ENCODE results near the gene CCNG1. TPM values are rescaled to one million over a fixed set of nuclear protein-coding genes. Genes with fewer than 3 reads are reported as not detected.

The CCNG1 gene
- polyA plus RNA-seq, 3 donors, result 13.1 to 48.9 (median 46.0) TPM

DNA sequence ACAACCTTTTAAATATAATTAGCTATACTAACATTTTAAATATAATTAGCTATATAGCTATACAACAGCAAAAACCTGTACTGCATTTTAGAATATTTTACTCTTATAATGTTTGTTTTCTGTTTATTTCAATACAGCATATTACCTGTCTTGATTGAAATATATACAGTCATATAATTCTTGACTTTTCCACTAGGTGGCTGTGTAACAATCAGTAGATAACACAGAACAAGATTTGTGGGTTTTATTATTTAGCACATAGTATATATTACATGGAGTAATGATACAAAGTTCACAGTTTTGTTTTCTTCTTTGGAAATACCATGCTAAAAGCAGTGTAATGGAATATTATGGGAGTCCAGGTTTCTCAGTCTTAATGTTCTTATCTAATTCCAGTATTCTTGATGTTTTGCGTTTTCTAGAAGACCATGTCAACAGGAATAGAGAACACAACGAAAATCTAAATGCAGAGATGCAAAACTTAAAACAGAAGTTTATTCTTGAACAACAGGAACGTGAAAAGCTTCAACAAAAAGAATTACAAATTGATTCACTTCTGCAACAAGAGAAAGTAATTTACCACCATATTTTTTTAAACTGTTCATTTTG lies 36.3 kb downstream of the CCNG1 start:
- no peaks in the 10 kb centered on the region for H3K4me1 ChIP-seq (ENCODE audit: control insufficient read depth in 1 of 2, insufficient read depth in 2 of 2, low read length in 2 of 2)
- Mint-ChIP-seq H3K4me3 (no peak overlapping the region), H3K27me3 (ENCODE audit: low read depth in 3 of 3) (peaks cover 0 to 1% (median 0%) of the 10 kb centered on the region in 3 donors), H3K4me1 (peaks cover 4% of the 10 kb centered on the region), H3K27ac (no peak overlapping the region), H3K9me3 (no peaks in the 10 kb centered on the region), H3K36me3 (peaks cover 55 to 72% of the 10 kb centered on the region in 2 donors)
- TF ChIP-seq, protein P1, sequence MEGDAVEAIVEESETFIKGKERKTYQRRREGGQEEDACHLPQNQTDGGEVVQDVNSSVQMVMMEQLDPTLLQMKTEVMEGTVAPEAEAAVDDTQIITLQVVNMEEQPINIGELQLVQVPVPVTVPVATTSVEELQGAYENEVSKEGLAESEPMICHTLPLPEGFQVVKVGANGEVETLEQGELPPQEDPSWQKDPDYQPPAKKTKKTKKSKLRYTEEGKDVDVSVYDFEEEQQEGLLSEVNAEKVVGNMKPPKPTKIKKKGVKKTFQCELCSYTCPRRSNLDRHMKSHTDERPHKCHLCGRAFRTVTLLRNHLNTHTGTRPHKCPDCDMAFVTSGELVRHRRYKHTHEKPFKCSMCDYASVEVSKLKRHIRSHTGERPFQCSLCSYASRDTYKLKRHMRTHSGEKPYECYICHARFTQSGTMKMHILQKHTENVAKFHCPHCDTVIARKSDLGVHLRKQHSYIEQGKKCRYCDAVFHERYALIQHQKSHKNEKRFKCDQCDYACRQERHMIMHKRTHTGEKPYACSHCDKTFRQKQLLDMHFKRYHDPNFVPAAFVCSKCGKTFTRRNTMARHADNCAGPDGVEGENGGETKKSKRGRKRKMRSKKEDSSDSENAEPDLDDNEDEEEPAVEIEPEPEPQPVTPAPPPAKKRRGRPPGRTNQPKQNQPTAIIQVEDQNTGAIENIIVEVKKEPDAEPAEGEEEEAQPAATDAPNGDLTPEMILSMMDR (IDR thresholded peaks at IDR 0.05), result peak; percentile 61
- no peak overlapping the region for H2AFZ ChIP-seq (ENCODE audit: insufficient read depth, low read depth, low read length, poor library complexity, severe bottlenecking)
- no peaks in the 10 kb centered on the region for H3K79me2 ChIP-seq (ENCODE audit: insufficient read depth, low read length)
- no peak overlapping the region for H3K4me2 ChIP-seq (replicated peaks; ENCODE audit: extremely low read depth, low read length, poor library complexity, severe bottlenecking)
- DNase-seq, result no peak
- no peak overlapping the region for H3K9ac ChIP-seq (ENCODE audit: insufficient read depth, low read length, poor library complexity, severe bottlenecking)
- H4K20me1 ChIP-seq (ENCODE audit: insufficient read depth, low read length), result no peaks in the 10 kb centered on the region
- WGBS (ENCODE audit: insufficient coverage), result 83% methylated on average over 3 of the region's 3 CpGs
- intact Hi-C loops (cut with micrococcal nuclease), result no loop called here
- peaks cover 49 to 86% of the 10 kb centered on the region in 2 donors for H3K36me3 ChIP-seq (replicated peaks in 1 of 2; ENCODE audit: control insufficient read depth in 1 of 2, insufficient read depth in 2 of 2, low read length in 2 of 2)
- peak overlapping the region in 1 of 2 donors; percentile 49 for H3K27ac ChIP-seq (ENCODE audit: low read depth in 1 of 2, low read length in 2 of 2)
- H3K27me3 ChIP-seq (ENCODE audit: control insufficient read depth in 2 of 2, insufficient read depth in 2 of 2, low read length in 2 of 2), result no peaks in the 10 kb centered on the region
- H3K4me3 ChIP-seq (replicated peaks in 1 of 3; ENCODE audit: low read depth in 2 of 3, low read length in 3 of 3), result no peak overlapping the region
- no peaks in the 10 kb centered on the region for H3K9me3 ChIP-seq (replicated peaks in 1 of 2; ENCODE audit: control insufficient read depth in 1 of 2, insufficient read depth in 1 of 2, low read length in 2 of 2)

DNA sequence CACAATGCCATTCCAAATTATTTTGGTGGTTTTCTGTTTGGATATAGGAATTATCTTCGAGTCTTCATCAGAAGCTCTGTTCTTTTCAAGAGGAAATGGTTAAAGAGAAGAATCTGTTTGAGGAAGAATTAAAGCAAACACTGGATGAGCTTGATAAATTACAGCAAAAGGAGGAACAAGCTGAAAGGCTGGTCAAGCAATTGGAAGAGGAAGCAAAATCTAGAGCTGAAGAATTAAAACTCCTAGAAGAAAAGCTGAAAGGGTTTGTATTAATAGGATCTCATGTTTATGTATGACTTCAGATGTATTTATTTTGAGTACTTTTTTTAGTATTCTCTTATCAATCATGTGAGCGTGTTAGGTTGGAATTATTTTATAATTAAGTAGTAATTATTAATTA lies 38.0 kb downstream of the CCNG1 start:
- TF ChIP-seq, protein P1 (IDR thresholded peaks at IDR 0.05), result no peak
- H3K27me3 ChIP-seq (ENCODE audit: control insufficient read depth in 2 of 2, insufficient read depth in 2 of 2, low read length in 2 of 2), result no peaks in the 10 kb centered on the region
- H3K27ac Mint-ChIP-seq, result peak overlapping the region in 1 of 7 donors; percentile 51
- peaks cover 48 to 88% of the 10 kb centered on the region in 2 donors for H3K36me3 ChIP-seq (replicated peaks in 1 of 2; ENCODE audit: control insufficient read depth in 1 of 2, insufficient read depth in 2 of 2, low read length in 2 of 2)
- H3K79me2 ChIP-seq (ENCODE audit: insufficient read depth, low read length), result no peaks in the 10 kb centered on the region
- H3K27me3 Mint-ChIP-seq (ENCODE audit: low read depth in 3 of 3), result peaks cover 0 to 1% (median 0%) of the 10 kb centered on the region in 3 donors
- 40% methylated on average over 1 of the region's 2 CpGs for WGBS (ENCODE audit: insufficient coverage)
- intact Hi-C loops (cut with micrococcal nuclease), result no loop called here
- H3K4me2 ChIP-seq (replicated peaks; ENCODE audit: extremely low read depth, low read length, poor library complexity, severe bottlenecking), result no peak overlapping the region
- H3K9me3 Mint-ChIP-seq, result no peaks in the 10 kb centered on the region
- peaks cover 4% of the 10 kb centered on the region for H3K4me1 Mint-ChIP-seq
- peak overlapping the region; percentile 21 for H2AFZ ChIP-seq (ENCODE audit: insufficient read depth, low read depth, low read length, poor library complexity, severe bottlenecking)
- H4K20me1 ChIP-seq (ENCODE audit: insufficient read depth, low read length), result no peaks in the 10 kb centered on the region
- H3K27ac ChIP-seq (ENCODE audit: low read depth in 1 of 2, low read length in 2 of 2), result peak overlapping the region in 1 of 2 donors; percentile 29
- no peak overlapping the region for H3K9ac ChIP-seq (ENCODE audit: insufficient read depth, low read length, poor library complexity, severe bottlenecking)
- no peak for DNase-seq
- H3K36me3 Mint-ChIP-seq, result peaks cover 57 to 74% of the 10 kb centered on the region in 2 donors
- H3K4me1 ChIP-seq (ENCODE audit: control insufficient read depth in 1 of 2, insufficient read depth in 2 of 2, low read length in 2 of 2), result no peaks in the 10 kb centered on the region
- no peak overlapping the region for H3K4me3 ChIP-seq (replicated peaks in 1 of 3; ENCODE audit: low read depth in 2 of 3, low read length in 3 of 3)
- no peak overlapping the region for H3K4me3 Mint-ChIP-seq
- no peaks in the 10 kb centered on the region for H3K9me3 ChIP-seq (replicated peaks in 1 of 2; ENCODE audit: control insufficient read depth in 1 of 2, insufficient read depth in 1 of 2, low read length in 2 of 2)

All from CD14-positive monocyte (primary cell).